NK-92 (cell line): ENCODE data around the gene CSRP1.

Experiments
- DNase-seq: peaks from one replicate; lab custom pipeline; 2025; ENCODE audit not compliant: unreplicated experiment; lab: John Stamatoyannopoulos, UW

The CSRP1 gene

DNA sequence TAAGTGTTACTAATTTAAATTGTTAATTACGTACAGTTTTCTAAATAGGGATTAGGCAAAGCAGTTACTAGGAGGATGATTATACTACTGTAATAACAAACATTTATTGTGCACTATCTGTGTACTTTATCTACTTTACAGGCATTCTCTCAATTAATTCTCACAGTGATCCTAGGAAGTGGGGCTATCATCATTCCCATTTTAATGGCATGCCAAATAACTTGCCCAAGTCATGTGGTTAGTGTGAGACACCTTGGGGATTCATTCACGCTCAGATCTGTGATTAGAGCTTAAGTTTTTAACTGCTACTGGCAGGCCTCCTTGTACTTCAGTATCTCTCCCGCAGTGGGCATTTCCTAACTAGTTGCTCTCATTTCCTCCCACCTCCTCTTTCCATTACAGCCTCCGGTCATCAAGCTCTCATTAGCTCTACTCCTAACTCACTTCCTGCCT is 49.4 kb downstream of the CSRP1 start:
- no peak for DNase-seq

DNA sequence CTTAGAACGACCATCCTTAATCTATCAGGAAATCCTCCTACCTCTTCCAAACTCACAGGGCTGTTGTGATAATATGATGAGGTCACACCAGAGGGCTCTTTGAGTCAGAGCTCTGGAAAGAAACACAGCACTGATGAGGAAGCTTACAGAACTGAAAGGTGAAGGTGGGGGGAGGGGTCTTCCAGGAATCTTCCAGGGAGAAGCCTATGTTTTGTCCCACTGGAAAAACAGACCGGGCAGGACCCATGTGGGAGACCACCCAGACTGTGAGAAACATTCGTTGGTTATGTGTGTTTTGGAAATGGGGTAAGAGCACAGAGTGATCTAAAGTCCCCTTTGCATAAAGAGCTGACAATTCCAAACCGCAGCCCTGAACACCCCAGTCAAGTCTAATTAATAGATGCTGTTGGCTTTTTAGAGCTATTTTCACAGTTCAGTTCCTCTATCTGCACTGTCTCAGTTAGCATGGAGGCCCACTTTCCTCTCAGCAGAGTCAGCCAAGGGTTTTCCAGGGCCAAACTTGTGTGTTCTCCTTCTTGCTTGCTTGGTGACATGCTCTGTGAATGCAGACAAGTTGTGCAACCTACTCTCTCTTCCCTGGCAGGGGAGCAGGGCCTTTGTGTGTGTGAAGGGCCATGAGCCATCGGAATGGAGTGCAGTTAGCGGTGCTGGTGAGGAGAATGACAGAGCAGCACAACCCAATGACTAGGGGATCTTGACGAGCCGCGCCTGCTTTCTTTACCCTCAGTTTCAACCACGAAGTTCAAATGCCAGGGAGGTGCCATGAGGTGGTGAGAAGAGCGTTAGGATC is 50.2 kb downstream of the CSRP1 start:
- DNase-seq: no peak

DNA sequence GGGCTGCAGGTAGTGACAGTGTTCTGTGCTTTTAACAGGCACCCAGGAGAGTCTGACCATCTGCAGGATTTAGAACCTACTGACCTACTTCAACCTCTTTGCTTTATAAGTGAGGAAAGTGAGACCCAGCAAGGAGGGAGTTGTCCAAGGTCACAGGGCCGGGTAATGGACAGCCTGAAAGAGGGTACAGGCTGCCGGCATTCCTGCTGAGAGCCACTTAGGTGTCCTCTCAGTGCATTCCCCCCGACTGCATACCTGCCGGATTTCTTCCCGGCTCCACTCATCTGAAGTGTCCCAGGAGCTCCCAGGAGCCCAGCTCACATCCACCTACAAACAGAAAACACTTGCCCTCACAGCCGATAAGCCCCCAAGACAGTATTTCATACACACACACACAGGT is 51.8 kb downstream of the CSRP1 start:
- DNase-seq: no peak

DNA sequence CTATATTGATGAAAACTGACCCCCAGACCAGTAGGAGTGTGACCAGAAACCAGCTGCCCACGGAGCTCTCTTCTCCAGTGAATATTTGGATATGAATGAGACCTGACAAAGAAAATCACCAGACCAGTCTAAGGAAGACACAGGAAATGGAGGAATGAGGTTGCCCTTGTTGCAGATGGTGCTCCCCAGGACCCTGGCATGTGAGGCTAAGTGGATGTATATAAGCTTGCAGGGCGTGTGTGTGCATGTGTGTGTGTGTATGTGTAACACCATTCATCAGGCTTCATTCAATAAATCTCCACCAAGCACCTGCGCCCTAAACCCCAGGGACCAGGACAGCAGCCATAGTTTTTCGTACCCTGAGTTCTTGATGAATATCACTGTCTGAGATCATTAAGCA is 52.3 kb downstream of the CSRP1 start:
- DNase-seq: no peak

DNA sequence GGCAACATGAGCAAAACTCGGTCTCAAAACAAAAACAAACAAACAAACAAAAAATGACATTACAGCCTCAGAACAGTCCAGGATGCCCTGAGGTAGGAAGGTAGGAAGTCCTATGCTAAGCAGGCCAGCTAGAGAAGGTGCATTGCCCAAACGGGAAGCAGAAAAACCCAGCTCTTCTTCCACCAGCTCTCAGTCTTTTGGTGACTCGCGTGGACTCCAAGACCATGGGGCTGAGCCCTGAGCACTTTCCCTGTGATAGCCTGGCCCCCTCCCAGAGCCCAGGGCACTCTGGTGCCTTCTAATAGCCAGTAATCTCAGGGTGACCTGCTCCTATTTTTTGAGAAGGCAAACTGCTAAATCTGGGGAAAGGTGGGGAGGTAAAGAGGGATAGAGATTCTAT is 54.1 kb downstream of the CSRP1 start:
- no peak for DNase-seq

DNA sequence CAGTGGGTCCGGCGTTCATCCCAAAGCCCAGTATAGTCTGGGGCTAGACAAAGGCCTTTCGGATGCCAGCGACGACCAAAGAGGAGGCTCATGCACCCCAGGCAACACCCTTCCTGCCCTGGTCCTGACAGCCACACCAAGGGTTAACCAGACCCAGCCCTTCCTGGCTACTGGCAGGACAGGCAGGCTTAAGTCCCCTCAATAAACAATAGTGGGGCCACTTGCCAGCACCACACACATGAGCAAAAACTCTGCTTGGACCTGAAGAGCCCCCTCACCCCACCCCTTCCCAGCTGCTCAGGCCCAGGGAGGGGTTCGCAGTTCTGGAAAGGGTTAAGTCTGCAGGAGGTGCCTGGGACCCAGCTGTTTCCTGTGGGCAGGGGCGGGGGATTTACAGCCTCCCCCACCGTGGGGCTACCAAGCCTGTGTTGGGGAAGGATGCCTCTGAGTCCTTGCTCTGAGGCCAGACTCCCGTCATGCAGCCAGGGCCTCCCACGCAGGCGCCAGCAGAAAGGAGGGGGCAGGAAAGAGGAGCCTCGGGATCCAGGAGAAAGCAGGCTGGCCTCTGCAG is 56.1 kb downstream of the CSRP1 start:
- DNase-seq: no peak

DNA sequence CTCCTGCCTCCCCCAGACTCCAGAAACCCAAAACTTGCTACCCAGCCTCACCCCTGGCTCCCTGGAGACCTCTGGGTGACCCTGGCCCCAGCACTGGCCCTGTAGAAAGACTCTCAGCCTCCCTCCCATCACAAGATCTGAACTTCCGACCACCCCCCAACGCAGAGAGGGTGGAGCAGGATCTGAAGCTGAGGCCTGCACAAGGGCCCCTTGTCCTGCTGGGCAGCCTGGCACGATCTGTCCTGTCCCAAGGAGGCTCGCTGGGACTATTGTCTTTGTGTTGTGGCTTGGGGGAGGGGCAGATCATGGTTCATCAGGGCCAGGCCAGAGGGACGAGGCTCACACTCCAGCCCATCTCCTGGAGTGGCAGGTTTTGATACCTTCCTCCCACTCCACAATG is 57.9 kb downstream of the CSRP1 start:
- no peak for DNase-seq

DNA sequence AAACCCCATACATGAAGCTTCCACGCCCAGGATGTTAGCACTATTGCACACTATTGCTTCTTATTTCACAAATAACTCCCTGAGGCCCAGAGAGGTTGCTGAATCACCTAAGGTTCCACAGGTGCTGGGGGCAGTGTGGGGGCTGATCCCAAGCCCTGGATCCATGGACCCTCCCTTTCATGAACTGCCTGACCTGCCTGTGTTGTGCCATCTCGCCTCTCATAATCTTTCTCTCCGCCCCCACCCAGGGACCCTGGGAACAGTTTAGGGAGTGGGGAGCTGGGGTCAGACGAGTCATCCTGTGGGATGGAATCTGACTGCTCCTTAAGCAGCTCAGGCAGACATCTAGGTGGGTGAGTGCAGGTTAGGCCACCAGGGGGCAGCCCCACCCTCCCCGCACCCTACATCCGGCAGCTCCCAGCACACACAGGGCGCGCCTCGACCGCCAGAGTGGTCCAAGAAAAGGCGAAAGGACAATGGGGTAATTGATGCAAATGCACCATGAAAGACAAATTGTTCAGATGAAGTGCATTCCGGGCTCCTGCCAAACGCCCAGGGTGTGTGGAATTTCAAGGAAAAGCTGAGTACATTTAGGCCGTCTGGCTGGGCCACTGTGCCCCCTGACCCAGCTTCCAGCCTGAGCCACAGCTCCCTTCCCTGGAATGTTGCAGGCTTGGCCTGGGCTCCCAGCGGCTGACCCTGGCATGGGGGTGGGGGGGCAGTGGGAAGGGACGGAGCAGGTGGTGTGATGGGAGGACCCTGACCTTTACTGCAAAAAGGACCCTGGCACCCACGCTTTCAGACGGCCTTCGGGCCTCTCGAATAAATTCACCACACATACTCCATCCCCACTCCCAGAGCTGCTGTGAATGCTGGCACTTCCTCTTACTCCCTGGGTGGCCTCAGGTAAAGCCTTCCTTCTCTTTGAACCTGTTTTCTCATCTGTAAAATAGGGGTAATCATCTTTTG is 58.7 kb downstream of the CSRP1 start:
- DNase-seq: no peak

DNA sequence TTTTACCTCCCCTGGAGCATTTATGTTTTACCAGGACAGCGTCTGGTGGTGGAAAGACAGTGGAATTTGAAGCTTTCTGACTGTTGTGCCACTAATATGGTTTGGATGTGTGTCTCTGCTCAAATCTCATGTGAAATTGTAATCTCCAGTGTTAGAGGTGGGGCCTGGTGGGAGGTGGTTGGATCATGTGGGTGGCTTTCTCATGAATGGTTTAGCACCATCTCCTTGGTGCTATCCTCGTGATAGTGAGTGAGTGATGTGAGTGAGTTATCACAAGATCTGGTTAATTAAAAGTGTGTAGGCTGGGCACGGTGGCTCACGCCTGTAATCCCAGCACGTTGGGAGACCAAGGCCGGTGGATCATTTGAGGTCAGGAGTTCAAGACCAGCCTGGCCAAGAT is 61.6 kb downstream of the CSRP1 start:
- DNase-seq: no peak

DNA sequence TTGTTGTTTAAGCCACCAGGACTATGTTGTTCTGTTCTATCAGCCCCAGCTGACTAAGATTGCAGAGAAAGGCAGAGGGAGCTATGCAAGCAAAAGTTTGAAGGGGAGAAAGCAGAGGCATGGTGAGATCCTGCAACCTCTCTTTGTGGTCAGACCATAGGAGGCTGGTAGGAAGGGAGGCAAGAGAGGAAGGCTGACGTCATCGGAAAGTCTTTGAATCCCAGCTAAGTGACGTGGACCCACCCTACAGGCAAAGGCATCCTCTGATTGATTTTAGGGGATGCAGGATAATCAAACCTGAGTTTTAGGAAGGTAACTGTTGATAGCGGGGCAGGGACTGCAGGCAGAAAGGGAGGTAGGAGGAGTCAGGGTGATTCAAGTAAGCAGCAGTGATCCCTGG is 62.1 kb downstream of the CSRP1 start:
- no peak for DNase-seq

DNA sequence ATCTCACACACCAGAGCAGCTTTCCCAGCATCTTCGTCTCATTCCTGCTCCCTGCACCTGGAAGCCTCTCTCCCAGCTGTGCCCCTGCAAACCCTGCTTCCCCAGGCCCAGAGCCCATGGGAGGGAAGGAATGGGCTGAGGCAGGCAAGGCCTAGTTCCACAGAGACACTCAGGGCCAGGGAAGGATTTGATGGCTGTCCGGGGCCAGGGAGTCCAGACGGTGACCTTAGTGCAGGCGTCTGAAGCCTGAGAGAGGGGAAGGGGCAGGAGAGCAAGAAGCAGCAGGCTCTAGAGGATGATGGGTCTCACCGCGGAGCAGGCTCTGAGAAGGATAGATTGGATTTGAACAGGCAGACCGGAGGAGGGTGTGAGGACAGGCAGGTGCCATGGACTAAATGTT is 63.2 kb downstream of the CSRP1 start:
- DNase-seq: no peak

DNA sequence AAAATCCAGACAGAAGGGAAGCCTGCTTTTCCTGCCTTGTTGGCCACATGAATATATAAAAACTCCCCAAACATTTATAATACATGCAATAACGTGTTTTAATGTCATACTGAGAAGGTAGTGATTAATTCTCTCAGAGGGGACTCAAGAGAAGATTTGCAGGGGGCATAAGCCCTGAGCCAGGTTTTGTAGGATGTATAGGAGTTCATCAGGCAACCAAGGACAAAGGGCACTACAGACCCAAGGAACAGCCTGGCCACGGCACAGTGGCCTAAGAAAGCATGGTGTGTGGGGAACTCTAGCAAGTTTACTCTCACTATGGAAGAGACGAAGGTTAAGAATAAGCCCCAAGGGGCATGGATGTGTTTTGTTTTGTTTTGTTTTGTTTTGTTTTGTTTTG is 70.0 kb downstream of the CSRP1 start:
- no peak for DNase-seq

DNA sequence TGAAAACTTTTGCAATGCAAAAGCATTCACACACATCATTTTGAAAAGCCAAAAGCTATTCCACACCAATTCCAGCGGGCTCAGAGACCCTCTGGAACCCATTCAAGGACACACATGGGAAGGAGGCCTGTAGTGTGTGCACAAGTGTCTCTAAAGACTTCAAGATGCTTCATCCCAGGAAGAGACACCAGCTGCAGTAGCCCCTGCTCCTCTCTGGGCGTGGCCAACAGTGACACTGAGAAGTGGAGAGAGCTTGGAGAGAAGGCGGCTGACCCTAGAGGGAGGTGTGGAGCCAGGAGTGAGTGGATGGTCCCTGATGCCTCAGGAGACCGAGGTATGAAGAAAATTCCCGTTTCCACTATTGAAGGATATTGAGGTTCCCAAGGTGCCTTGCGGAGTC is 70.5 kb downstream of the CSRP1 start:
- DNase-seq: no peak

DNA sequence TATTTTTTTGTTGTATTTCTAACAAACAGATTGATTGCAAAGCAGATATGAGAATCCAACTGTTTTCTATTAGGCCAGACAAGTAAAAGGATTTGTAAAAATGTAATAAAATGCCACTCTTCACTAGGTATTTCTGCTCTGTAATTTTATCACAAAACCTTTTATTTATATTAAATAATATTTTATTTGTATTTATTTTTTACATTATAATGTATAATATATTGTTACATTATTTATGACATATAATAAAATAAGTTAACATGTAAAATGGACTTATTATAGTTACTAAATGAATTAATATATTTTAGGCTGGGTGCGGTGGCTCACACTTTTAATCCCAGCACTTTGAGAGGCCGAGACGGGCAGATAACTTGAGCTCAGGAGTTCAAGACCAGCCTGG is 72.7 kb downstream of the CSRP1 start:
- DNase-seq: no peak

DNA sequence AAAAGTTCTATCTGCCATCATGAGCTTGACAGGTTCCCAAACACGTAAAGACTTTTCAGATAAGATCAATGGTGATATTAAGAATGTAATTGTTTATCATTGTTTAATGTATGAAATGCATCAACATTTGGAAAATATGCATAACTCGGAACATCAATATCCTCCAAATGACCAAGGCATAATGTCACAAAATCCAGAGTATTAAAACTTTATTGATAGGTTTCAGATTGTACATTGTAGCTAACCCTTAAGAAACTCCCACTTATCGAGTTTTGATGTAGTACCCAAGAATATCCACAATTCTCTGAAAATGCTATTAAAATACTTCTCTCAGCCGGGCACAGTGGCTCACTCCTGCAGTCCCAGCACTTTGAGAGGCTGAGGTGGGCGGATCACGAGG is 73.3 kb downstream of the CSRP1 start:
- no peak for DNase-seq
